Cortex of kidney (tissue), 1 donor: ENCODE data around the gene HP1BP3.

Experiments used
- DNase-seq: peaks from one replicate; lab custom pipeline; 2025; lab: John Stamatoyannopoulos, UW

The HP1BP3 gene

GRCh38 chr1:20711285-20712214 lies 75.6 kb downstream of the HP1BP3 start:
- no peak for DNase-seq

DNA sequence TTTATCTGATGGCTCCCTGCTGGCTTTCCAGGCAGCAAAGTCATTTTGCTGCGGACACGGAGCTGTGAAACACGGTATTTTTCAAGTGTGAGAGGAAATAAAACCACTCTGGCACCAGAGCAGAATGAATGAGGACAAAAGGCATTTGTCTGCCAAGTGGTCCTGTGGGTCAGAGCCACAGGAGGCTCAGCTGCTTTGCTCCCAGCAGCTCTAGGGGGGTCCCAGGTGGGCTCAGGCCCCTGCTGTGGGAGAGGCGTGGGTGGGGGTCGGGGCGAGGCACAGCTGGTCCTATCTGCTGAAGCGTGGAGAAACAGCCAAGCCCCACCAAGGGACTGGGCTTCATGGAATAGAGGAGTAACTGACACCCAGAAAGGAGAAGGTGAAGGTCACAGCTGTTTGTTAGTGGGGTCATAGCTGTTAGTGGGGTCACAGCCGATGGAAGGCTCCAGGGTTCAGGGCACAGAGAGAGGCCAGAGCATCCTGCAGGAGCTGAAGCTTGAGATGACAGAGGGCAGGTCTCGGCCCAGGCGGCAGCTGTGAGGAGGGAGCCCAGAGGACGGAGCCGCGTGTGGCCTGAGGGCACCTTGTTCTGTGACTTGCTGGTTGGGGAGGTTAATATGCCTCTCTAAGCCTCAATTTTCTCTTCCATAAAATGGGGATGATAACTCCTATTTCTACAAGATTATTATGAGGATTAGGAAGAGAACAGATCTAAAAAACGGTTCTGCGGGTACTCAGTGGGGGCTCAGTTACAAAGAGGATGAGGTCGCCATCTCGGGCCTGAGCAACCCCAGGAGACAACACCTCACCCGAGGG lies 76.4 kb downstream of the HP1BP3 start:
- no peak for DNase-seq

DNA sequence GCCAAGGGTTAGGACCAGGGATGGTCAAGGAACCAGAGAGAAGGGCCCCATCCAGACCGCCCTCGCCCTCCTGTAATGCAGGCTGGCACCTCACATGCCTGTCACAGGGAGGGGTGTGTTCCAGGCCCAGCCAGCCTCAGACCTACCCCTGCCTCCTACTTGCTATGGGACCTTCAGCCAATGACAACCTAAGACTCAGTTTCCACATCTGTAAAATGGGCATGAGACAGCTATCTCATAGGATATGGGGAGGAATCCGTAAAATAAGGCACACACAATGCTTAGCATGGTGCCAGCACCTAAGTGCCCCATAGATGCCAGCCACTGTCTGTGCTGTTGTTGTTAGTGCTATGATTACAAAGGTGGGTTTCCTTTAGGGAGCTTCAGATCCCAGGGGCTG lies 77.2 kb downstream of the HP1BP3 start:
- DNase-seq: no peak

GRCh38 chr1:20708891-20709290 lies 78.2 kb downstream of the HP1BP3 start:
- DNase-seq: no peak

GRCh38 chr1:20708057-20708456 lies 79.0 kb downstream of the HP1BP3 start:
- DNase-seq: no peak

GRCh38 chr1:20706841-20707240 lies 80.3 kb downstream of the HP1BP3 start:
- DNase-seq: no peak

- no peak for DNase-seq
Measured at GRCh38 chr1:20705203-20705755, 81.8 kb downstream of the HP1BP3 start.

DNA sequence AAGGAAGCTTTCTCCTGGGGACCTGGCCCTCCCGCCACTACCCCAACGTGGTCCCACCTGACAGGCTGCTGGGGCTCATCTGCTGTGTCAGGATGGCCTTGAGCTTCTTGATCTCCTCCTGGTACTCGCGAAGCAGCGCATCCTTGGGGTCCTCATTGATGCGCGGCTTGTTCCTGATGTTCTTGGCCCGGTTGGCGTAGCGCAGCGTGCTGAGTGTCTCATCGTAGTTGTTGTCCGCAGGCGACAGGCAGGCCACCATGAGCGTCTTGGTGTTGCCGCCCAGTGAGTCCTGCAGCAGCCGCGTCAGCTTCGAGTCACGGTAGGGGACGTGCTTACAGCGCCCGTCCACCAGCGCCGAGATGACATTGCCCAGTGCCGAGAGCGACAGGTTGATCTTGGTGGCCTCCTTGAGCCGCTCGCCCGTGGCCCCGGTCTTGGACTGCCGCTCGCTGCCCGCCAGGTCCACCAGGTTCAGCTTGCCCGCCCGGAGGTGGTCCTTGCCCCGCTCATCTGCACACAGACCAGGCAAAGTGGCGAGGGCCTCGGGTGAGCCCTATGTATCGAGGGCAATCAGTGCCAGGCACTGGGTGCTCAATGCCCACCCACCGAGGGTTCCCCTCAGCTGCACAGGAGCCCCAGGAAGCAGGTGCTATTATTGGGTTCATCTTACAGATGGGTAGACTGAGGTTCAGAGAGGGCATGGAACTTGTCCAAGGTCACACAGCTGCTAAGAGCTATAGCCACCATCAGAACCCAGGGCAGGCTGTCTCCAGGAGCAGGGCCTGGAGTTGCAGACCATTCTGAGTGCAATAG lies 82.5 kb downstream of the HP1BP3 start:
- DNase-seq: no peak

GRCh38 chr1:20703124-20703756 lies 83.9 kb downstream of the HP1BP3 start:
- DNase-seq: no peak

DNA sequence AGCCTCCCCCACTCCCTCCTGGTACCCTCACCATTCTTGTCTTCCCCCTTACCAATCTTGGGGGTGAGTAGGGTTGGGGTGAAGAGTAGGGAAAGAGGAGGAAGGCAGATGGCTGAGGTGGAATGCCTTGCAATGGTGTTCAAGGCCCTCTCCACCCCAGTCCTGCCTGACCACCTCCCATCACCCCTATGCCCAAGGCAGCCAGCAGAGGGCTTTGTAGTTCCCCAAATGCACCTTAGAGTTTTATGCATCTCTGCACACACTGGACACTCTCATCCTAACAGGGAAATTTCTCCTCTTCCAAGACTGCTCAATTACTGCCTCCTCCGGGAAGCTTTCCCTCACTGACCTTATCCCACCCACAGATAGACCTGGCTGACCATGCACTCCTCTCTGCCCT lies 84.7 kb downstream of the HP1BP3 start:
- DNase-seq: no peak

GRCh38 chr1:20701847-20702246 lies 85.3 kb downstream of the HP1BP3 start:
- DNase-seq: no peak

- no peak for DNase-seq
Measured at GRCh38 chr1:20701446-20701845, 85.7 kb downstream of the HP1BP3 start.

DNA sequence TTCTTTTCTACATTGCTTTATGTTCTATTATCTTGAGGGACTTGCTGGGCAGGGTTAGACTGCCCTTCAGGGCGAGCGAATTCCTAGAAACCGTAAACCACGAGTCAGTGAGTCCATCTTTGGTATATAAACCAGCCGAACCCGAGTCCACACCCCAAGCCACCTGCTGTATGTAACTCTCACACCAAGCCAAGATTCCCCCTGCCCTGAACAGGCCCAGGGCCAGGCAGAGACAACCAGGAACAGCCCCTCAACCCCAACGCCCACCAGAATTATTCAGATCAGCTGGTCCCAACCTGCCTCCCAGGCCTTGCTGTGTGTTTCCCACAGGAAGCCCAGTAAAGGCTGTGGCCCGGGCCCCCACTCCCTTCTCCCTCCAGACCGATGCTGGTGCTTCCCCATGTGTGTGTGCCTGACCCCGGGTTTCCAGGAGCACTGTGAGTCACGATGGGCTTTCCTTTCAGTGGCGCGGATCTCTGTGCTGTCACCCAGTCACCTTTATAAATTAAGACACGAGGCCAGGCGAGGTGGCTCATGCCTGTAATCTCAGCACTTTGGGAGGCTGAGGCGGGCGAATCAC lies 86.4 kb downstream of the HP1BP3 start:
- DNase-seq: no peak

DNA sequence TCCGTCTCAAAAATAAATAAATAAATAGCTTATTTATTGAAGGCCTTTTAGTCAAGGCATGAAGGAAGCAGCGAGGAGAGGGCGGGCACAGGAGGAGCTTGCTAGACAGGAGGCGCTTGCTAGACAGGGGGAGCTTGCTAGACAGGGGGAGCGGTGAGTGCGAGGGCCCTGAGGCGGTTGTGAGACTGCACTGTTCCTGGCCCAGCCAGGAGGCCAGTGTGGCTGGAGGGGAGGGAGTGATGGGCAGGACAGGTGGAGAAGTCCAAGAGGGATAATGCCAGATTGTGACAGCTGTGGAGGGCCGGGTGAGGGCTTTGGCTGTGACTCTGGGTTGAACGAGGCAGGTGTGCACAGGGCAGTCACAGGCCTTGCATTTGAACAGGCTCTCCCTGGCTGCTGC lies 87.5 kb downstream of the HP1BP3 start:
- no peak for DNase-seq

GRCh38 chr1:20698195-20698910 lies 88.8 kb downstream of the HP1BP3 start:
- DNase-seq: no peak

- no peak for DNase-seq
Measured at GRCh38 chr1:20697563-20697962, 89.5 kb downstream of the HP1BP3 start.

DNA sequence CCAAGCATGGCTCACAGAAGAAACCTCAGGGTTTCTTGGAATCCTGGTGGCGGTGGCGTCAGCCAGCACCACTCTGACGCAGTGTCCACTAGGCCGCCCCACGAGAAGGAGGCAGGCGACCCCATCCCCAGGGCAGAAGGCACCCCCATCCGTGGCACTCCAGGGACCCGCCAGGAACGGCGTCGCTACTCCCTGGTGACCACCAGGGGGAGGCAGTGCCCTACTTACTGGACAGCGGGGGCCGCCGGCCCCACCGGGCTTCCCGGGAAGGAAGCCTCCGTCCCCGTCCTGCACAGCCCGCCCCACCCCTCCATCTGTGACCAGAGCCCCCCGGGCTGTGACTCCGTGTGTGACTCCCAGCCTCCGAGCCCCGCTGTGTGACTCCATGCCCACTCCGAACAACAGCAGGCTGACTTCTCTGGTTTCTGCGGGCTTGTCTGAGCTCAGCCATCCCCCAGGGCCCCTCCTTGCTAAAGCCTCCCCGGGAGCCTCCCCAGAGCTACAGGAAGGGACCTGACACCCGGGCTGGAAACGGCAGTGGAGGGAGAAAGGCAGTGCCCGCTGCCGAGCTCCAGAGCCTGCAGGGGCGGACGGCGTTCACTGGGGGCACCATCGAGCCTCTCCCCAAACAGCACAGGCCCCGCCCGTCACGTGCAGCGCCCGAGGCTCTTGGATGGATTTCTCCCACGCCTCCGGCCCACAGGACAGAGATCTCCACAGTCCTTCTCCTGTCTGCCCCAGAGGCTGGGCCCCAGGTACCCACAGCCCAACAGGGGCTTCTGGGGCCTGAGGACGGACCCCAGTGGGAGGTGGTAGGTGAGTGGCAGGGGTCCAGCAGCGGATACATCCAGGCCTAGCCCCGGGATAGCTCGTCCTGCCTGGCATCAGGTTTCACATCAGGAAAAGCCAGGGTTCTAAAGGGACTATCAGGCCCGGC lies 90.4 kb downstream of the HP1BP3 start:
- no peak for DNase-seq

- DNase-seq: no peak
Measured at GRCh38 chr1:20695515-20695914, 91.6 kb downstream of the HP1BP3 start.

DNA sequence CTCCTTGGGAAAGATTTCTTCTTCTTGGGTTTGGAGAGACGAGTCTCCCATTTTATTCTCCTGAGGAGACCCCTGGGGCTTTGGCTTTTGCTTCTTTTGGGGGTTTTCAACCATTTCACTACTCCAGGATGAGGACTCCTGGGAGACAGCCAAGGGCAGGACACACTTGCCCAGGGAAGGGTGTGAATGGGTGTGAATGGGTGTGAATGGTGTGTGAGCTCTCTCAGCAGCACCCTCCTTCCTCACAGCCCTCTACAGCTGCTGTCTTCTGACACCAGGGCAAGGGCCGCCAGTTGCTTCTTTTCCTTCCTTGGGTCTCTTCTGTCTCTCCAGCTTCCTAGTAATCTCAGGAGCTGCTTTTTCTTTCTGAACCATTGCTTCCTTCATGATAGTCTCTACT lies 93.5 kb downstream of the HP1BP3 start:
- no peak for DNase-seq
